Measurements from ENCODE around the gene HCFC1. TPM values are rescaled to one million over a fixed set of nuclear protein-coding genes. Genes with fewer than 3 reads are reported as not detected.

The HCFC1 gene
- polyA plus RNA-seq, 1 of the 3 experiments (the other 2 are of a cell fraction) = 9.5 TPM

DNA sequence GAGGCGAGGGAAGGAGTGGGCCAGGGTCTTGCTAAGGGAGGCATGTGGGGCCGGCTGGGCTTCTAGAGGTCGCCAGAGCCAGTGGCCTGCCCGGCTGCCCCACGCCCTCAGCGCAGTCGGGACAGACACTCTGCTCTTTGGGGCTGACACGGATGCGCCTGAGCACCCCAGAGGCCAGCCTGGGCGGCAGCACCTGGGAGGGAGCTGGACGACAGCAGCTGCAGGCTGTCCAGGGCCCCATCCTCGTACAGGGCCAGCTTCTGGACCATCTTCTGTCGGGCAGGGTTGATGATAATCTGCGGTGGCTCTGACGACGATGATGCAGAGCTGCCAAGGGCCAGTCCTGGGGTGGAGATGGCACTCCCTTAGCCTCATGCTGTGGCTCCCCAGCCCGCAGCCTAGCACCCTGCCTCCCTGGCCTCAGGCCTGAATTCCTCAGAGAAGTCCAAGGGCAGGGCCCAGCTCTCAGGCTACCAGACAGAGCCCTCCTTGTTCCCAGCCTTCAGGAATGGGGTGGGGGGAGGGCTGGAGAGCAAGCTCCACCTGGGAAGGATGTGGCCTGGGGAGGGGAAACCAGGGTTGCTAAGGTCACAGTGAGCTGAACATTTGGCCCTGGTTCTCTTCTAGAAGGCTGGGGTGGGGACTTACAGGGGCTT, 40.8 kb upstream of the HCFC1 start:
- Histone ChIP-seq H3K4me3 (ENCODE audit: low read depth in 2 of 2, low read length in 1 of 2) (no peak overlapping the region), H3K27ac (ENCODE audit: low read depth in 2 of 2, low read length in 1 of 2) (no peak overlapping the region), H3K9me2 (no peaks in the 10 kb centered on the region), H2AFZ (ENCODE audit: low read depth) (no peak overlapping the region), H4K20me1 (ENCODE audit: insufficient read depth) (peaks cover 4% of the 10 kb centered on the region; the same call in 1 of the 2 replicates), H3K27me3 (ENCODE audit: insufficient read depth) (no peaks in the 10 kb centered on the region), H3K79me2 (ENCODE audit: insufficient read depth) (peaks cover 7% of the 10 kb centered on the region; the same call in 1 of the 2 replicates), H3K9ac (no peak overlapping the region), H3K4me1 (ENCODE audit: control insufficient read depth in 1 of 2, insufficient read depth in 2 of 2, low read depth in 1 of 2, low read length in 1 of 2) (no peaks in the 10 kb centered on the region; a peak in 1 of 4 replicates), H3K36me3 (replicated peaks in 1 of 2; ENCODE audit: control insufficient read depth in 1 of 2, insufficient read depth in 2 of 2, low read length in 1 of 2) (peaks cover 0 to 24% of the 10 kb centered on the region in 2 experiments), H3K9me3 (no peaks in the 10 kb centered on the region), H3F3A (replicated peaks; ENCODE audit: insufficient read depth) (no peaks in the 10 kb centered on the region), H3K4me2 (no peak overlapping the region)
- POLR2A ChIA-PET = no interaction called here
- CTCF ChIA-PET = interaction anchor here (1.0 to 5.5 kb wide), 25 partner anchors 8 to 523 kb away, joined by 3 to 94 read pairs (median 6); partner anchors contain the start of genes MECP2 and PLXNB3
- WGBS (ENCODE audit: low lambda C conversion rate) = 69% methylated on average over 4 of the region's 17 CpGs
- no peak for DNase-seq
- TF ChIP-seq, protein P1, sequence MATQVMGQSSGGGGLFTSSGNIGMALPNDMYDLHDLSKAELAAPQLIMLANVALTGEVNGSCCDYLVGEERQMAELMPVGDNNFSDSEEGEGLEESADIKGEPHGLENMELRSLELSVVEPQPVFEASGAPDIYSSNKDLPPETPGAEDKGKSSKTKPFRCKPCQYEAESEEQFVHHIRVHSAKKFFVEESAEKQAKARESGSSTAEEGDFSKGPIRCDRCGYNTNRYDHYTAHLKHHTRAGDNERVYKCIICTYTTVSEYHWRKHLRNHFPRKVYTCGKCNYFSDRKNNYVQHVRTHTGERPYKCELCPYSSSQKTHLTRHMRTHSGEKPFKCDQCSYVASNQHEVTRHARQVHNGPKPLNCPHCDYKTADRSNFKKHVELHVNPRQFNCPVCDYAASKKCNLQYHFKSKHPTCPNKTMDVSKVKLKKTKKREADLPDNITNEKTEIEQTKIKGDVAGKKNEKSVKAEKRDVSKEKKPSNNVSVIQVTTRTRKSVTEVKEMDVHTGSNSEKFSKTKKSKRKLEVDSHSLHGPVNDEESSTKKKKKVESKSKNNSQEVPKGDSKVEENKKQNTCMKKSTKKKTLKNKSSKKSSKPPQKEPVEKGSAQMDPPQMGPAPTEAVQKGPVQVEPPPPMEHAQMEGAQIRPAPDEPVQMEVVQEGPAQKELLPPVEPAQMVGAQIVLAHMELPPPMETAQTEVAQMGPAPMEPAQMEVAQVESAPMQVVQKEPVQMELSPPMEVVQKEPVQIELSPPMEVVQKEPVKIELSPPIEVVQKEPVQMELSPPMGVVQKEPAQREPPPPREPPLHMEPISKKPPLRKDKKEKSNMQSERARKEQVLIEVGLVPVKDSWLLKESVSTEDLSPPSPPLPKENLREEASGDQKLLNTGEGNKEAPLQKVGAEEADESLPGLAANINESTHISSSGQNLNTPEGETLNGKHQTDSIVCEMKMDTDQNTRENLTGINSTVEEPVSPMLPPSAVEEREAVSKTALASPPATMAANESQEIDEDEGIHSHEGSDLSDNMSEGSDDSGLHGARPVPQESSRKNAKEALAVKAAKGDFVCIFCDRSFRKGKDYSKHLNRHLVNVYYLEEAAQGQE (IDR thresholded peaks at IDR 0.05; ENCODE audit: low read depth, low read length) = no peak
- TF ChIP-seq SIN3A (IDR thresholded peaks at IDR 0.05; ENCODE audit: borderline replicate concordance, low read depth, low read length) (no peak), RAD21 (IDR thresholded peaks at IDR 0.05; ENCODE audit: low read length) (no peak), YY1 (IDR thresholded peaks at IDR 0.05; ENCODE audit: low read depth) (no peak), FOXJ3 (CRISPR knock-in tag; IDR thresholded peaks at IDR 0.05) (no peak), GATA2 (CRISPR knock-in tag; IDR thresholded peaks at IDR 0.05) (no peak), NFIC (IDR thresholded peaks at IDR 0.05; ENCODE audit: borderline replicate concordance) (no peak), JUND (IDR thresholded peaks at IDR 0.05) (no peak), TEAD4 (IDR thresholded peaks at IDR 0.05; ENCODE audit: borderline replicate concordance, insufficient read depth) (no peak)
- TF ChIP-seq, protein P2, sequence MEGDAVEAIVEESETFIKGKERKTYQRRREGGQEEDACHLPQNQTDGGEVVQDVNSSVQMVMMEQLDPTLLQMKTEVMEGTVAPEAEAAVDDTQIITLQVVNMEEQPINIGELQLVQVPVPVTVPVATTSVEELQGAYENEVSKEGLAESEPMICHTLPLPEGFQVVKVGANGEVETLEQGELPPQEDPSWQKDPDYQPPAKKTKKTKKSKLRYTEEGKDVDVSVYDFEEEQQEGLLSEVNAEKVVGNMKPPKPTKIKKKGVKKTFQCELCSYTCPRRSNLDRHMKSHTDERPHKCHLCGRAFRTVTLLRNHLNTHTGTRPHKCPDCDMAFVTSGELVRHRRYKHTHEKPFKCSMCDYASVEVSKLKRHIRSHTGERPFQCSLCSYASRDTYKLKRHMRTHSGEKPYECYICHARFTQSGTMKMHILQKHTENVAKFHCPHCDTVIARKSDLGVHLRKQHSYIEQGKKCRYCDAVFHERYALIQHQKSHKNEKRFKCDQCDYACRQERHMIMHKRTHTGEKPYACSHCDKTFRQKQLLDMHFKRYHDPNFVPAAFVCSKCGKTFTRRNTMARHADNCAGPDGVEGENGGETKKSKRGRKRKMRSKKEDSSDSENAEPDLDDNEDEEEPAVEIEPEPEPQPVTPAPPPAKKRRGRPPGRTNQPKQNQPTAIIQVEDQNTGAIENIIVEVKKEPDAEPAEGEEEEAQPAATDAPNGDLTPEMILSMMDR (IDR thresholded peaks at IDR 0.05) = no peak
